ENCODE measurements around the gene CUL7.

DNA sequence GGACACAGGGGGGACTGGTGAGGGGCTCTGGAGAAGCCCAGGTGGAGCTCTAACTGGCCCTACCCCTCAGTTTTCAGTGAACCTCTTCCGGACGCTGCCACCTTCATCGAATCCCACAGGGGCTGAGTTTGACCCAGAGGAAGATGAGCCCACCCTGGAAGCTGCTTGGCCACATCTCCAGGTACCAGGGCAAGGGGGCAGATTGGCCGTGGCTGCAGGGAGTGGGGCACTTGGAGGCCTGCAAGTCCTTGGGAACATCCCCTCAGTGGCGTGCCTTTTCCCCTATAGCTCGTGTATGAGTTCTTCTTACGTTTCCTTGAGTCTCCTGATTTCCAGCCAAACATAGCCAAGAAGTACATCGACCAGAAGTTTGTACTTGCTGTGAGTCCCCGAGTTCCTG lies 46.5 kb downstream of the CUL7 start:
- no peak for TF ChIP-seq CTCF (IDR thresholded peaks at IDR 0.05)
- TF ChIP-seq EZH2 (IDR thresholded peaks at IDR 0.05; ENCODE audit: borderline replicate concordance, insufficient read depth, low read depth, low read length, poor library complexity, severe bottlenecking): no peak

All from B cell (primary cell).